Measurements from ENCODE around the gene CBFA2T2.
"Not testable (repeated sequence)": the region's sequence is repeated elsewhere in the genome, so short reads cannot be mapped to it uniquely, and the experiment has no call there.

Gene CBFA2T2

DNA sequence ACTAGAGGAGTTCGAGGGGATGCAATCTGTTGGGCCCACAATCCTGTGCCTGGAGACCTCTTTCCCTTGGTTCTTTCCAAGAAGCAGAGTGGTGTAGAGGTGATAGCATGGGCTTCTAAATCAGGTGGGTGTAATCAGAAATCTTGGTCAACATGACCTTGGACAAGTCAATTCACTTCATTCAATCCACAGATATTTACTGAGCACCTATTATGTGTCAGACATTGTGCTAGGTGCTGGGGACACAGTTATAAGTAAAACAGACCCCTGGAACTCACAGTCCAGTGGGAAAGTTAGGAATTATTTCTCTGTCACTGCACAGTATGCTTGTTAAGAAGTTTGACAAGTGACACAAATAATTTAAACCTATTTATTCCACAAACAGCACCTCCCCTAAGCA is 199.6 kb downstream of the CBFA2T2 start:
- TF ChIP-seq, protein P1, sequence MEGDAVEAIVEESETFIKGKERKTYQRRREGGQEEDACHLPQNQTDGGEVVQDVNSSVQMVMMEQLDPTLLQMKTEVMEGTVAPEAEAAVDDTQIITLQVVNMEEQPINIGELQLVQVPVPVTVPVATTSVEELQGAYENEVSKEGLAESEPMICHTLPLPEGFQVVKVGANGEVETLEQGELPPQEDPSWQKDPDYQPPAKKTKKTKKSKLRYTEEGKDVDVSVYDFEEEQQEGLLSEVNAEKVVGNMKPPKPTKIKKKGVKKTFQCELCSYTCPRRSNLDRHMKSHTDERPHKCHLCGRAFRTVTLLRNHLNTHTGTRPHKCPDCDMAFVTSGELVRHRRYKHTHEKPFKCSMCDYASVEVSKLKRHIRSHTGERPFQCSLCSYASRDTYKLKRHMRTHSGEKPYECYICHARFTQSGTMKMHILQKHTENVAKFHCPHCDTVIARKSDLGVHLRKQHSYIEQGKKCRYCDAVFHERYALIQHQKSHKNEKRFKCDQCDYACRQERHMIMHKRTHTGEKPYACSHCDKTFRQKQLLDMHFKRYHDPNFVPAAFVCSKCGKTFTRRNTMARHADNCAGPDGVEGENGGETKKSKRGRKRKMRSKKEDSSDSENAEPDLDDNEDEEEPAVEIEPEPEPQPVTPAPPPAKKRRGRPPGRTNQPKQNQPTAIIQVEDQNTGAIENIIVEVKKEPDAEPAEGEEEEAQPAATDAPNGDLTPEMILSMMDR (IDR thresholded peaks at IDR 0.05; ENCODE audit: insufficient read depth, missing control alignments) = no peak
- DNase-seq (ENCODE audit: insufficient read length, low spot score) (no peak), FAIRE-seq (no peak)

DNA sequence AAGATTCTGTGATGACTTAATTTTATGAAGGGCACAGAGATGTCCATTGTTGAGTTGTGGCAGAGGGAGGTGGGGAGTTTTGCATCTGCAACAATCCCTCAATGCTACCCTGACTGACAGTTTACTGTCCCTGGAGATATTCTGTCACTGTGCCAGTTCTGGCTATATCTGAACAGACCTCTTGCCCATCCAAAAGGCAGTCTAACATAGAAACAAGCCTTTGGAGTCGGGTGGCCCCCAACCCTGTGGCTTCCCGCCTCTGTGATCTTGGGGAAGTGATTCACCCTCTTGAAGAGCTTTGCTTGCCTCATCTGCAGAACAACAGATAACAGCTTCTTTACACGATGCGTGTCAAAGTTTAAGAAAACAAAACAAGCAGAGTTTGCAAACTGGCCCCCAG is 200.1 kb downstream of the CBFA2T2 start:
- FAIRE-seq (no peak), DNase-seq (ENCODE audit: insufficient read length, low spot score) (no peak)
- TF ChIP-seq, protein P1 (IDR thresholded peaks at IDR 0.05; ENCODE audit: insufficient read depth, missing control alignments) = no peak

DNA sequence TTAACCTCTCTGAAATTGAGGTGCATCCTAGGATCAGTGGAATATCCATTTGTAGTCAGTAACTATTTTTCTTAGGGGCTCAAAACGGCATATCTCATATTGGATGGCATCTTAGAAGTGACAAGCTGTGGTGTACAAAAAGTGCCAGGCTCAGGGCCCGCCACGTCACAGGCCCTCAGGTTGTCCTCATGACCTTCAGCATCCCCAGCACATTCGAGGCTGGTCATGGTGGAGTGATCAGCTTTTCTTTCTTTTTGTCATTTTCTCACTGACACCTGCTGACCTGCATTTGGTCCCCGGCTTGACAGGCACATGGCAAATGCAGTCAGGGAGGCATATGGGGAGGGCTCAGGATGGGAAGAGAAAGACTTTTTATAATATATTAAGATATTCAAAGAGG is 203.4 kb downstream of the CBFA2T2 start:
- FAIRE-seq = no peak
- TF ChIP-seq, protein P1 (IDR thresholded peaks at IDR 0.05; ENCODE audit: insufficient read depth, missing control alignments) = no peak
- no peak for DNase-seq (ENCODE audit: insufficient read length, low spot score)

DNA sequence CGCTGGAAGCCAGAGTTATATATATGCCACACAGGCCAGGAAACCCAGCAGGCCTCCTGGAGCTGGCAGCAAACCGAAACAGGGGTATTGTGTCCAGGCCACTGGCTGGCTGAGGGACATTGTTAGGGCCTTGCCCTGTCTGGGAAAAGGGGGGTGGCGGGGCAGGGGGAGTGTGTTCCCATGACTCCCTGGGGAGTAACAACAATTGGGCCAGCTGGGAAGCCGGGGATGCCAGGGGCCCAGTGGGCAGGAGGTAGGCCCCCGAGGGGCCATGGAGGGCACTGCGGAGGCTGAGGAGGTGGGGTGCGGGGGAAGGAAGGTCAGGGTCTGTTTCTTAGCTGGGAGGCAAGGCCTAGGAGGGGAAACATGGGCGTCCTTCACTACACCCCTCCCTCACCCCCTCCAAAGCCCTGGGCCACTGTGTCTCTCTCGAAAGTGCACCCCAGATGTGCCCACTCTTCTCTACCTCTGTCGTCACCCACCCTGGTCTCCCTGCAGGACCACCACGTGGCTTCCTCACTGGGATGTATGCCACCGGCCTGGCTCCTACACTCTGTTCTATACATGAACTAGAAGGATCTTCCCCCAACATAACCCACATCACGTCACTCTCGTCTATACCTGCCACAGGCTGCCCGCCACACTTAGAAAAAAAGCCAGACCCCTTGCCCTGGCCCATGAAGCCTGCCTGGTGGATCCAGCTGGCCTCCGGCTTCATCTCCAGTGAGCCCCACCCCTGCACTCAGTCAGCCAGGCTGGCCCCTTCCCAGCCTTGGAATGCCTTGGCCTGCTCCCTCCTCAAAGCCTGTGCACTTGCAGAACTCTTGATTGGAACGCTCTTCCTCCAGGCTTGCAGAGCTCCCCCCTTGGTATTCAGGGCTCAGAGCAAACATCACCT is 204.1 kb downstream of the CBFA2T2 start:
- TF ChIP-seq, protein P1 (IDR thresholded peaks at IDR 0.05; ENCODE audit: insufficient read depth, missing control alignments) = no peak
- no peak for DNase-seq (ENCODE audit: insufficient read length, low spot score)
- no peak for FAIRE-seq

DNA sequence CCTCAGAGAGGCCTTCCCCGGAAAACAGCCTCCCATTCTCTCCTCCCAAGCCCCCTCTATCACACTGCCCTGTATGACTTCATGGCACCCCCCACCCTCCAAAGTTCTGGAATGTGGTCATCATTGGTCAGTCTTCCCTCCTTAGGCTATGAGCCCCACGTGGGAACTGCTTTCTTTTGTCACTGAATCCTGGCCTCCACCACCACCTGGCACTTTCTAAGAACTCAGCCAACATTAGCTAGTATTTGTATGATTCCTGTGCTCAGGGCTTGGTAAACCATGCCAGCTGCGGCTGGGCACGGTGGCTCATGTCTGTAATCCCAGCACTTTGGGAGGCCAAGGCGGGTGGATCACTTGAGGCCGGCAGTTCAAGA is 204.7 kb downstream of the CBFA2T2 start:
- FAIRE-seq (no peak), DNase-seq (ENCODE audit: insufficient read length, low spot score) (no peak)
- TF ChIP-seq, protein P1 (IDR thresholded peaks at IDR 0.05; ENCODE audit: insufficient read depth, missing control alignments) = no peak

DNA sequence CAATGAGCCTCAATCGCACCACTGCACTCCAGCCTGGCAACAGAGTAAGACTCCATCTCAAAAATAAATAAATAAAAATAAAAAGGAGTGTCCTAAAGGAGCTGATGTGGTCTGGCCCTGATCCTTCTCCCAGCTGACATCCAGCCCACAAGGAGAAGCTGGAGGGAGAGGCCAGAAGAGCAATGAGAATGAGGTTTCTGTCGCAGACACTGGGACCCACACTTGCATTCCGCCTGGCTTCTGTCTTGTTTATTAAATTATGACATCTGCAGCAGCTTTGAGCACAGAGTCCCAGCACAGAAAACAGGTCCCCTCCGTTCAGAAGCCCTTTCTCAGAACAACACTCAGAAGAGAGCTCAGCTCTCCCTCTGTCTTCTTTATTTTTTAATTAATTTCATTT is 206.6 kb downstream of the CBFA2T2 start:
- no peak for FAIRE-seq
- TF ChIP-seq, protein P1 (IDR thresholded peaks at IDR 0.05; ENCODE audit: insufficient read depth, missing control alignments) = no peak
- no peak for DNase-seq (ENCODE audit: insufficient read length, low spot score)

DNA sequence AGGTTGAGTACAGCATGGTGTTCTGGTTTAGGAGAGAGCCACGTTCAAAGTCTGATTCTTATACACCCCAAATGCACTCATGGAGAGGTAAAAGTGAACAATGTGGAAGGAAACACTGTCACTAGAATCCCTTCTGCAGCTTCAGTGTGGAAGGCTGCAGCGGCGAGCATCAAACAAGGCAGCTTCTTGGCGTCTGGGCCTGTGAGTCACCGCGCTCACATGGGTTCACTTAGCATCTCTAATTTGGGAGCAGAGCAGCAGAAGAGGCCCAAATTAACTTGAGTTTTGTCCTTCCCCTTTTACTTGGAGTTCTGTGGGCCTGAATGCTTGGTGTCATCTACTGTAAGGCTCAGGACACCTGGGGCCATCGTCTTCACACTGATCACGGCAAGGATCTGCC is 207.2 kb downstream of the CBFA2T2 start:
- TF ChIP-seq, protein P1 (IDR thresholded peaks at IDR 0.05; ENCODE audit: insufficient read depth, missing control alignments) = no peak
- FAIRE-seq = no peak
- DNase-seq (ENCODE audit: insufficient read length, low spot score) = no peak

DNA sequence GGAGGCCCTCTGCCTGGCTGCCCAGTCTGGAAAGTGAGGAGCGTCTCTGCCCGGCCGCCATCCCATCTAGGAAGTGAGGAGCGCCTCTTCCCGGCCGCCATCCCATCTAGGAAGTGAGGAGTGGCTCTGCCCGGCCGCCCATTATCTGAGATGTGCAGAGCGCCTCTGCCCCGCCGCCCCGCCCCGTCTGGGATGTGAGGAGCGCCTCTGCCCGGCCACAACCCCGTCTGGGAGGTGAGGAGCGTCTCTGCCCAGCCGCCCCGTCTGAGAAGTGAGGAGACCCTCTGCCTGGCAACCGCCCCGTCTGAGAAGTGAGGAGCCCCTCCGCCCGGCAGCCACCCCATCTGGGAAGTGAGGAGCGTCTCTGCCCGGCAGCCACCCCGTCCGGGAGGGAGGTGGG is 209.1 kb downstream of the CBFA2T2 start:
- not testable (repeated sequence) for DNase-seq (ENCODE audit: insufficient read length, low spot score); FAIRE-seq
